ENCODE data around the gene RAB6D. TPM values are rescaled to one million over a fixed set of nuclear protein-coding genes. Genes with fewer than 3 reads are reported as not detected.
A peak's percentile ranks its signal among the peaks of the same experiment; 100 is the strongest.

RAB6D gene
- total and polyA plus RNA-seq, 9 of the 15 experiments (the other 6 are each of a cell fraction or from before 2014, with no cell fraction given), result 0.01 to 0.04 (median 0.03) TPM; not detected in 5

DNA sequence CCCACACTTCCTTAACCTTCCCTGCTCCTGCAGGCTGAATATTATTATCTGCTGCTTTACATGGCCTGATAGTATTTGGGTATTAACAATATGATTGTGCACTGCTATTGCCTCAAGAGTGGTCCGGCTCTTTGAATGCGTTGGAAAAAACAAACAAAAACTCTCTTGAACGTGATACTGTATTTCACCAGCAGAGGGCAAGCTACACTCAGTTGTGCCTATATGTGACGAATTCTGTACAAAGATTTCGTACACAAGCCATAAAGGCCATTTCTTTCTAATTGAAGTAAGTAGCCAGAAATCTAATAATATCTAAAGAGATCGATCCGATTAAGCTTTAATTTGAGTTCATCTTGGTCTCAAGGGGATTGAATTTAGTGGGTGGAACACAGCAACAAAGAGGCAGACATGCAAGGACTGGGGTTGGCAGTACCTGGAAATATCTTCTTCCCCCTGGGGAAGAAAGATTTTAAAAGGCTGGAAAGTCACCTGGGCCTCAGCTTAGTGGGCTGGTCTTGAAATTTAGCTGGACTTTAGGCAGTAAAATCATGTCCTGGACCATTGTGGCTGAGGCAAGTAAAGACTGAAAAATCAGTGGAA lies 49.3 kb upstream of the RAB6D start (continued):
- no peak for TF ChIP-seq U2AF1 (optimal IDR thresholded peaks at IDR 0.05; ENCODE audit: low read depth, low read length)
- peak; percentile 36 to 55; a peak in 1 of 4 replicates for TF ChIP-seq FOXK2 (conservative IDR thresholded peaks at IDR 0.05 in 1 of 2, IDR thresholded peaks at IDR 0.05 in 1 of 2; ENCODE audit: low read depth in 2 of 2)
- no peak for TF ChIP-seq ZZZ3 (IDR thresholded peaks at IDR 0.05)
- TF ChIP-seq JUND (IDR thresholded peaks at IDR 0.05; ENCODE audit: borderline replicate concordance, low read depth, low read length), result peak; percentile 15; the same call in 1 of the 2 replicates
- TF ChIP-seq JUND (tag; IDR thresholded peaks at IDR 0.05; ENCODE audit: borderline replicate concordance, low read depth, low read length), result no peak
- 0 out of 4 replicates have a peak, but pooled peaks of 1 of the 2 experiments have one; percentile 31 for TF ChIP-seq ARNT (IDR thresholded peaks at IDR 0.05)
- TF ChIP-seq RUNX1 (IDR thresholded peaks at IDR 0.05; ENCODE audit: low read depth), result no peak
- no peak for TF ChIP-seq ZNF699 (CRISPR knock-in tag; IDR thresholded peaks at IDR 0.05; ENCODE audit: insufficient replicate concordance)
- TF ChIP-seq ZNF583 (CRISPR knock-in tag; IDR thresholded peaks at IDR 0.05), result no peak
- TF ChIP-seq ARID2 (IDR thresholded peaks at IDR 0.05), result peak; percentile 86
- TF ChIP-seq, protein P1, sequence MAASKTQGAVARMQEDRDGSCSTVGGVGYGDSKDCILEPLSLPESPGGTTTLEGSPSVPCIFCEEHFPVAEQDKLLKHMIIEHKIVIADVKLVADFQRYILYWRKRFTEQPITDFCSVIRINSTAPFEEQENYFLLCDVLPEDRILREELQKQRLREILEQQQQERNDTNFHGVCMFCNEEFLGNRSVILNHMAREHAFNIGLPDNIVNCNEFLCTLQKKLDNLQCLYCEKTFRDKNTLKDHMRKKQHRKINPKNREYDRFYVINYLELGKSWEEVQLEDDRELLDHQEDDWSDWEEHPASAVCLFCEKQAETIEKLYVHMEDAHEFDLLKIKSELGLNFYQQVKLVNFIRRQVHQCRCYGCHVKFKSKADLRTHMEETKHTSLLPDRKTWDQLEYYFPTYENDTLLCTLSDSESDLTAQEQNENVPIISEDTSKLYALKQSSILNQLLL (CRISPR knock-in tag; IDR thresholded peaks at IDR 0.05; ENCODE audit: borderline replicate concordance), result no peak
- no peak for TF ChIP-seq SP2 (IDR thresholded peaks at IDR 0.05; ENCODE audit: extremely low read depth, low read depth, low read length, poor library complexity, severe bottlenecking)
- no peak for TF ChIP-seq SAFB (IDR thresholded peaks at IDR 0.05; ENCODE audit: borderline replicate concordance, low read depth, low read length)
- no peak for TF ChIP-seq EGR1 (conservative IDR thresholded peaks at IDR 0.05)
- TF ChIP-seq RBM39 (optimal IDR thresholded peaks at IDR 0.05; ENCODE audit: low read depth, low read length), result no peak
- peak; percentile 36; the same call in 1 of the 2 replicates for TF ChIP-seq CREM (IDR thresholded peaks at IDR 0.05; ENCODE audit: low read depth)
- no peak for TF ChIP-seq SIX5 (IDR thresholded peaks at IDR 0.05; ENCODE audit: borderline replicate concordance in 1 of 2, insufficient read depth in 1 of 2, low read depth in 1 of 2, low read length in 2 of 2)
- TF ChIP-seq ZNF384 (IDR thresholded peaks at IDR 0.05; ENCODE audit: low read depth, low read length), result no peak
- TF ChIP-seq SMC3 (conservative IDR thresholded peaks at IDR 0.05; ENCODE audit: insufficient read depth, low read depth, low read length), result peak; percentile 84
- TF ChIP-seq MBD2 (IDR thresholded peaks at IDR 0.05; ENCODE audit: borderline replicate concordance, low read depth), result no peak

Measured in K562 (cell line).